NB4 (cell line): ENCODE measurements around the gene RCBTB2.
A peak's percentile ranks its signal among the peaks of the same experiment; 100 is the strongest.

Experiments used
- DNase-seq: peaks from one replicate; pipeline ENCODE4 v3.0.0; 2010; ENCODE audit warnings: low read depth
- H3K4me3 ChIP-seq: one replicate; pipeline ENCODE4 v1.5.1; 2011; ENCODE audit warnings: mild to moderate bottlenecking, low read depth, low read length, moderate library complexity
- MYC ChIP-seq: IDR thresholded peaks from 2 replicates; pipeline ENCODE4 v1.6.1; 2011; ENCODE audit warnings: low read depth, low read length
- POLR2A ChIP-seq: IDR thresholded peaks from 2 replicates; pipeline ENCODE4 v1.6.1; 2011; ENCODE audit warnings: mild to moderate bottlenecking; ENCODE audit not compliant: insufficient read length; ENCODE audit errors: extremely low read depth
- TF ChIP-seq, protein P1 (sequence below): IDR thresholded peaks from one replicate; pipeline ENCODE4 v1.5.1; 2012; ENCODE audit warnings: low read depth, low read length
- TF ChIP-seq, protein P2 (sequence below): IDR thresholded peaks from 2 replicates; pipeline ENCODE4 v1.6.1; 2011; ENCODE audit warnings: low read depth, low read length

Gene RCBTB2

GRCh38 chr13:48496271-48497161 is 36.4 kb downstream of the RCBTB2 start:
- no peak for TF ChIP-seq POLR2A
- TF ChIP-seq MYC, result no peak
- TF ChIP-seq, protein P1, sequence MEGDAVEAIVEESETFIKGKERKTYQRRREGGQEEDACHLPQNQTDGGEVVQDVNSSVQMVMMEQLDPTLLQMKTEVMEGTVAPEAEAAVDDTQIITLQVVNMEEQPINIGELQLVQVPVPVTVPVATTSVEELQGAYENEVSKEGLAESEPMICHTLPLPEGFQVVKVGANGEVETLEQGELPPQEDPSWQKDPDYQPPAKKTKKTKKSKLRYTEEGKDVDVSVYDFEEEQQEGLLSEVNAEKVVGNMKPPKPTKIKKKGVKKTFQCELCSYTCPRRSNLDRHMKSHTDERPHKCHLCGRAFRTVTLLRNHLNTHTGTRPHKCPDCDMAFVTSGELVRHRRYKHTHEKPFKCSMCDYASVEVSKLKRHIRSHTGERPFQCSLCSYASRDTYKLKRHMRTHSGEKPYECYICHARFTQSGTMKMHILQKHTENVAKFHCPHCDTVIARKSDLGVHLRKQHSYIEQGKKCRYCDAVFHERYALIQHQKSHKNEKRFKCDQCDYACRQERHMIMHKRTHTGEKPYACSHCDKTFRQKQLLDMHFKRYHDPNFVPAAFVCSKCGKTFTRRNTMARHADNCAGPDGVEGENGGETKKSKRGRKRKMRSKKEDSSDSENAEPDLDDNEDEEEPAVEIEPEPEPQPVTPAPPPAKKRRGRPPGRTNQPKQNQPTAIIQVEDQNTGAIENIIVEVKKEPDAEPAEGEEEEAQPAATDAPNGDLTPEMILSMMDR, result no peak
- TF ChIP-seq, protein P2, sequence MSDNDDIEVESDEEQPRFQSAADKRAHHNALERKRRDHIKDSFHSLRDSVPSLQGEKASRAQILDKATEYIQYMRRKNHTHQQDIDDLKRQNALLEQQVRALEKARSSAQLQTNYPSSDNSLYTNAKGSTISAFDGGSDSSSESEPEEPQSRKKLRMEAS, result no peak
- H3K4me3 ChIP-seq, result no peak overlapping the region
- no peak for DNase-seq

GRCh38 chr13:48494874-48495273 is 38.0 kb downstream of the RCBTB2 start:
- DNase-seq, result no peak
- H3K4me3 ChIP-seq, result no peak overlapping the region
- TF ChIP-seq MYC (no peak), POLR2A (no peak)
- TF ChIP-seq, protein P2, result no peak
- TF ChIP-seq, protein P1, result no peak

DNA sequence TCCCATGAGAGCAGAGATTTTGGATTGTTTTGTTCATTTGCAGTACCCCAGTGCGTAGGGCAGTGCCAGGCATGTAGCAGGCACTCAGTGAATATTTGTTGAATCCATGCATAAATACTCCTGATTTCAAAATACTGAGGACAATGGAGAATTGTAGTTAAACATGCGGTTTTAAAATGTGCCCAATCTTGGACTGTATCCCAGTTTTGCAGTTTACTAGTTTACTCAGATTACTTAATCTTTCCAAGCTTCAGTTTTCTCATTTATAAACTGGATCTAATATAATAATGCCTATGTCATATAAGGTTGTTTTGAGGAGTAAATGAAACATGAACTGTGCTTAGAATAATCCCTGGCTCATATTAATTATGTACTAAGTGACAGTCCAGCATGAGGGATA is 39.0 kb downstream of the RCBTB2 start:
- TF ChIP-seq, protein P1, result no peak
- TF ChIP-seq POLR2A, result no peak
- TF ChIP-seq, protein P2, result no peak
- no peak for TF ChIP-seq MYC
- DNase-seq, result no peak
- H3K4me3 ChIP-seq, result no peak overlapping the region

- no peak overlapping the region for H3K4me3 ChIP-seq
These were observed 39.7 kb downstream of the RCBTB2 start for GRCh38 chr13:48493066-48493765.

DNA sequence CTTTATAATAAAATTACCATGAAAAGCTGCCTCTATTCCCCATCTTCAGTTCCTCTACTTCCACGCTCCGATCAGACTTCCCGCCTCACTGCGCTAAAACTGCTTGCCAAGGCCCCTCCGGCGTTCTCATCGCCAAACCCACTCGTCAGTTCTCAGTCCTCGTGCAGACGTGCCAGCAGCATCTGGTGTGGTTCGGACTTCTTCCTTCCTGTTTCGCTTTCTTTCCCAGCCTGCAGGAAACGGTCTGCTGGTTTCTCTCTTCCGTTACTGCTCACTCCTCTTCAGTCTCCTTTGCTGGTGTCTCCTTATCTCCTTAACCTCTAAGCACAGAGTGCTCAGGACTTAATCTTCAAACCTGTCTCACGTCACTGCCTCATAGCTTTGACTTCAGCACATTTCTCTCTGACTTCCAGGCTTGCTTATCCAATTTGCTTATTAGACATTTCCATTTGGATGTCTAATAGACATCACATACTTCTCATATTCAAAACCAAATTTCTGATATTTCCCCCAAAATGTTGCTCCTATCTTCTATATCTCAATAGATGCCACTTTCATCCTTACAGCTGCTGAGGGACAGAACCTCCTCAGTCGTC is 40.3 kb downstream of the RCBTB2 start:
- TF ChIP-seq MYC, result peak; percentile 93
- no peak for TF ChIP-seq POLR2A
- TF ChIP-seq, protein P1, result no peak
- TF ChIP-seq, protein P2, result peak; percentile 95
- peak overlapping the region; percentile 48 for H3K4me3 ChIP-seq
- DNase-seq, result peak; percentile 93

More at GRCh38 chr13:48493066-48493765, 39.7 kb downstream of the RCBTB2 start:
- DNase-seq, result peak; percentile 24
- TF ChIP-seq, protein P1, result no peak
- TF ChIP-seq POLR2A (no peak), MYC (no peak)
- TF ChIP-seq, protein P2, result no peak
